Tibial nerve (tissue), 3 donors: ENCODE data around the gene OR6B2.

ENCODE experiments used
- CTCF ChIP-seq, 5 experiments: fragments of 200-600 bp in 3 of 5; fragments of 450-650 bp in 2 of 5; sonication (generic) in 3 of 5; IDR thresholded peaks; one replicate each; pipeline ENCODE4 v1.5.1; 2016 to 2019; ENCODE audit warnings: antibody characterized with exemption in 5 of 5, mild to moderate bottlenecking in 3 of 5, moderate library complexity in 2 of 5
- POLR2A ChIP-seq, 2 donors: fragments of 450-650 bp; IDR thresholded peaks; one replicate each; pipeline ENCODE4 v1.6.1; 2017; ENCODE audit warnings: antibody characterized with exemption in 2 of 2, mild to moderate bottlenecking in 2 of 2, moderate library complexity in 2 of 2

- TF ChIP-seq CTCF (IDR thresholded peaks at IDR 0.05) (no peak), POLR2A (IDR thresholded peaks at IDR 0.05) (no peak)
These were observed 11.1 kb upstream of the OR6B2 start for GRCh38 chr2:240041363-240041762.
